IPS-20b (cell line): ENCODE data around the gene ASTN2.

Experiments
- H3K27ac ChIP-seq: one replicate; pipeline ENCODE4 v1.5.1; 2013; ENCODE audit warnings: low read length
- H3K27me3 ChIP-seq: 2 replicates; pipeline ENCODE4 v1.6.1; 2013; ENCODE audit warnings: mild to moderate bottlenecking, low read length, inconsistent platforms; ENCODE audit not compliant: insufficient read depth
- H3K36me3 ChIP-seq: 2 replicates; pipeline ENCODE4 v1.6.1; 2013; ENCODE audit warnings: low read depth, mild to moderate bottlenecking, inconsistent platforms, low read length, moderate library complexity; ENCODE audit not compliant: insufficient read depth
- H3K4me1 ChIP-seq: 2 replicates; pipeline ENCODE4 v1.6.1; 2013; ENCODE audit warnings: mild to moderate bottlenecking, control low read depth, inconsistent platforms, low read length, moderate library complexity; ENCODE audit not compliant: insufficient read depth
- H3K4me3 ChIP-seq: 2 replicates; pipeline ENCODE4 v1.5.1; 2013; ENCODE audit warnings: mild to moderate bottlenecking, low read length, inconsistent platforms
- H3K9ac ChIP-seq: 2 replicates; pipeline ENCODE4 v1.6.1; 2013; ENCODE audit warnings: low read depth, mild to moderate bottlenecking, inconsistent platforms, low read length, moderate library complexity
- H3K9me3 ChIP-seq: 2 replicates; pipeline ENCODE4 v1.6.1; 2013; ENCODE audit warnings: mild to moderate bottlenecking, low read depth, low read length, inconsistent platforms; ENCODE audit not compliant: insufficient read depth

Gene ASTN2

DNA sequence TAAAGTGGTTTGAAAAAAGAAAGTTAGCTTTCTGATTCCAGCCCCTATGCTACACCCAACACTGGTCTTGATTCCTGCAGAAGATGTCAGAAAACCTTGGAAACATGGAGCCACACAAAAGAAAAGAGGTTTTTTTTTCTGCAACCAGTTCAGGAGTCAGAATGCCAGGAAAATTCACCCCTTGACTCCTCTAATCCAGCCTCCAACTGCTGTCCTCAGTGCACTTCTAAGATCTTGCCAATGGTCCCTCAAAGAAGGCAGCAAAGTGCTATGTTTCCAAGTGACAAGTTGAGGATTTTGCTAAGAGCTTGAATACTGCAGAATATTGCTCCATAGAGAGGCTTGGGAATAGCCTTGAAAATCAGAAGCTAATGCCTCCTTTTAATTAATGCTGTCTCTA is 617.6 kb downstream of the ASTN2 start:
- no peak overlapping the region for H3K4me3 ChIP-seq
- H3K27ac ChIP-seq = no peak overlapping the region
- no peaks in the 10 kb centered on the region for H3K36me3 ChIP-seq
- no peaks in the 10 kb centered on the region for H3K27me3 ChIP-seq
- no peak overlapping the region for H3K9ac ChIP-seq
- no peaks in the 10 kb centered on the region for H3K9me3 ChIP-seq
- peaks cover 16% of the 10 kb centered on the region; the same call in 1 of the 2 replicates for H3K4me1 ChIP-seq

DNA sequence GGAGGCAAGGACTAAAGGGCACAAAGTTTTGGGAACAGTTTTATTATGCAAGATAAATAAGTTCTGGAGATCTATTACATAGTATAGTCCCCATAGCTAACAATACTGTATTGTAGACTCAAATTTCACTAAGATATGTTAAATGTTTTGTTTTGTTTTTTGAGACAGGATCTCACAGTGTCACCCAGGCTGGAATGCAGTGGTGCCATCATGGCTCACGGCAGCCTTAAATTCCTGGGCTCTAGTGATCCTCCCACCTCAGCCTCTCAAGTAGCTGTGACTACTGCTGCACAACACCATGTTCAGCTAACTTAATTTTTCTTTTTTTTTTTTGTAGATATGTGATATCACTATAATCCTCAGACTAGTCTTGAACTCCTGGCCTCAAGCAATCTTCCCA is 618.2 kb downstream of the ASTN2 start:
- H3K4me1 ChIP-seq = peaks cover 16% of the 10 kb centered on the region; the same call in 1 of the 2 replicates
- no peak overlapping the region for H3K27ac ChIP-seq
- no peak overlapping the region for H3K9ac ChIP-seq
- no peak overlapping the region for H3K4me3 ChIP-seq
- H3K9me3 ChIP-seq = no peaks in the 10 kb centered on the region
- H3K27me3 ChIP-seq = no peaks in the 10 kb centered on the region
- no peaks in the 10 kb centered on the region for H3K36me3 ChIP-seq

DNA sequence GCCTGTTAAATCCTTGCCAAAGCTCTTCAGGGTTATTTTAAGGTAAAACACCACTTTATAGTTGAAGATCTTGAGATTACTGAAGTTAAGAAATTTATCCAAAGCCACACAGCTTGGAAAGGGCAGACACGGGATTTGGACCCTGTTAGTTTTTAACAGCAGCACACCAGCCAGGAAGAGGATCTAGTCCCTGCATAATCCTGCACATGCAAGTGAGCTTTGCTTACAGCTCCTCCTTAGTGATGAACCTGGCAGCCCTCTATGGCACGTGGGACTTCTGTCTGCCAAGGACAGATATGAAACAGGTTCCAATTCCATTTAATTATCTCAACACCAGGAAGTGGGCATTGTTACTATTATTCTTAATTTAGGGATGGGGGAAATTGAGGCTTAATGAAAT is 619.0 kb downstream of the ASTN2 start:
- no peak overlapping the region for H3K9ac ChIP-seq
- no peak overlapping the region for H3K27ac ChIP-seq
- H3K4me3 ChIP-seq = no peak overlapping the region
- no peaks in the 10 kb centered on the region for H3K9me3 ChIP-seq
- peaks cover 15% of the 10 kb centered on the region; the same call in 1 of the 2 replicates for H3K4me1 ChIP-seq
- H3K36me3 ChIP-seq = no peaks in the 10 kb centered on the region
- H3K27me3 ChIP-seq = no peaks in the 10 kb centered on the region

DNA sequence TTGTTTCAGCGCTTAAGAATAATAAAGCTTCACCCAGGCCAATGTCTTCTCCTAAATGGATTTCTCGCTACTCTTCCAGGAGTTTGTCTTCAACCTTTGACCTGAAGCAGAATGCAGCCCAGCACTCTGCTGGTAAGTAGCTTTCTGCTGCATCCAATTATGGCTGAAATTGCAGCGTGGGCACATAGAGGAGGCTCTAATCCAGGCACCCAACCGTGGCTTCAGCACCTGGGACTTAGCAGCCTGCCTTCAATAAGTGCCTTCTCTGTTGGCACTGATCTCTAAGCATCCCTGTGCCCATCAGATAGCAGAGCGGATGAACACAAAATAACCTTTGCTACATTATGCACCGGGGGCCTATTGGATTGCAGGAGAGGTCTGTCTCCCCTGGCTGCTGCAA is 622.6 kb downstream of the ASTN2 start:
- peaks cover 9% of the 10 kb centered on the region; the same call in 1 of the 2 replicates for H3K4me1 ChIP-seq
- H3K36me3 ChIP-seq = no peaks in the 10 kb centered on the region
- no peak overlapping the region for H3K27ac ChIP-seq
- H3K9me3 ChIP-seq = no peaks in the 10 kb centered on the region
- H3K27me3 ChIP-seq = no peaks in the 10 kb centered on the region
- H3K4me3 ChIP-seq = no peak overlapping the region
- H3K9ac ChIP-seq = no peak overlapping the region

DNA sequence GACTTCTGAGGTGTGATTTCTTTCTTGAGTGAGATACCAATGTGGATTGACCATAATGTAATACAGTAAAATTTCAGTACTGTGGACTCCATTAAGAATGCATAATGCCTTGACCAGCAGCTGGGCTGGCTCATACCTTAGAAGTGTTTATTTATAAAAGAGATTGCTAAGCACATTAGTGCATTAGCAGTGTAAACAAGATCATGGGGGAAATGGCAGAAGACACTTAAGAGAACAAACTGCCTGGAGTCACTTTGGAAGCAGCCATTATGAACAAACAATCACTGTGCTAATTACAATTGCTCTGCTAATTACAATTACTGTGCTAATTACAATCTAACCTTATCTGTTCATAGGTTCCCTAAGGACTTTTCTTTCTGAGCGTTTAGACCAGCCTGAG is 623.5 kb downstream of the ASTN2 start:
- Histone ChIP-seq H3K36me3 (no peaks in the 10 kb centered on the region), H3K27ac (no peak overlapping the region), H3K4me3 (no peak overlapping the region), H3K9ac (no peak overlapping the region), H3K27me3 (no peaks in the 10 kb centered on the region), H3K4me1 (peaks cover 8% of the 10 kb centered on the region; the same call in 1 of the 2 replicates), H3K9me3 (no peaks in the 10 kb centered on the region)

DNA sequence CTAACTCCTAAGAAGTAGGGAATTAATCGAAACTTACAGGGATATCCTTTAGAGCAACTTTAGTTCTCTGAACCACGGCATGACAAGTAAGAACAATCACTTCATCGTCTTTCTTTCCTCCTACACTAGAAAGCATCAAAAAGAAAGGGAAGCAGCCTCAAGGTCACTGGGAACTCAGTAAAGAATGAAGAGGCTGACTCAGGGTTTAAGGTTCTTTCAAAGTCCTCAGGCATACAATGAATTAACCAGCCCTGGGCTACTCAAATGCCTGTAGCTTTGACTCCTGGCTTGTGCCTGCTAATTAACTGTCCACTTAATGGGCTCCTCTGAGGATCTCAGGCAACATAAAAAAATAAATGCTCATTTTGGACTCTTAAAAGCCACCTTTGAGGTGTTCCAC is 625.8 kb downstream of the ASTN2 start:
- no peaks in the 10 kb centered on the region for H3K9me3 ChIP-seq
- no peaks in the 10 kb centered on the region for H3K36me3 ChIP-seq
- H3K27ac ChIP-seq = no peak overlapping the region
- no peak overlapping the region for H3K4me3 ChIP-seq
- H3K27me3 ChIP-seq = no peaks in the 10 kb centered on the region
- peaks cover 5% of the 10 kb centered on the region; the same call in 1 of the 2 replicates for H3K4me1 ChIP-seq
- no peak overlapping the region for H3K9ac ChIP-seq

DNA sequence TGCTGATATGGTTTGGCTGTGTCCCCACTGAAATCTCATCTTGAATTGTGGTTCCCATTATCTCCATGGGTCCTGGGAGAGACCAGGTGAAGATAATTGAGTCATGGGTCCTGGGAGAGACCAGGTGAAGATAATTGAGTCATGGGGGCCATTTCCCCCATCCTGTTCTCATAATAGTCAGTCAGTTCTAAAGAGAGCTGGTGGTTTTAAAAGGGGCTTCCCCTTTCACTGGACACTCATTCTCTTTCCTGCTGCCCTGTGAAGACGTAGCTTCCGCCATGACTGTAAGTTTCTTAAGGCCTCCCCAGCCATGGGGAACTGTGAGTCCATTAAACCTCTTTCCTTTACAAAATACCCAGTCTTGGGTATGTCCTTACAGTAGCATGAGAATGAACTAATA is 628.1 kb downstream of the ASTN2 start:
- peaks cover 5% of the 10 kb centered on the region; the same call in 1 of the 2 replicates for H3K4me1 ChIP-seq
- no peaks in the 10 kb centered on the region for H3K9me3 ChIP-seq
- no peak overlapping the region for H3K9ac ChIP-seq
- H3K27me3 ChIP-seq = no peaks in the 10 kb centered on the region
- H3K27ac ChIP-seq = no peak overlapping the region
- no peak overlapping the region for H3K4me3 ChIP-seq
- no peaks in the 10 kb centered on the region for H3K36me3 ChIP-seq

DNA sequence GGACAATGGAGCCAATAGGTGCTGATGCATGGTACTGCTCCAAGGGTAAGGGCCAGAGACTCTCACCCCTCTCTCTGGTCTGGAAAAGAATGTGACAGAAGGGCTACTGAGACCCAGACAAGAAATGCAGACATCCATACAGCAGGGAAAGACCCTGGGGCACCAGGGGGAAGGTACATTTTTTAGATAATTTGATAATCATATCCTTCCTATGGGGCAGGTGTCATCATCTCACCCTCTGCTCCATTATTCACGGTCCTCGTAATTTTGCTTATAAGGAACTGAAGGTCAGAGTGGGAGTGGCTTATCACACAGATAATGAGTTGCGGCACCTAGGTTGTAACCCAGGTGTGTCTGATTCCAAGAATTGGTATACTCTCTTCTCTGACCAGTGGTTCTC is 637.7 kb downstream of the ASTN2 start:
- Histone ChIP-seq H3K9me3 (no peaks in the 10 kb centered on the region), H3K4me1 (peaks cover 3% of the 10 kb centered on the region; the same call in 1 of the 2 replicates), H3K4me3 (no peak overlapping the region), H3K27ac (no peak overlapping the region), H3K9ac (no peak overlapping the region), H3K27me3 (no peaks in the 10 kb centered on the region), H3K36me3 (no peaks in the 10 kb centered on the region)

DNA sequence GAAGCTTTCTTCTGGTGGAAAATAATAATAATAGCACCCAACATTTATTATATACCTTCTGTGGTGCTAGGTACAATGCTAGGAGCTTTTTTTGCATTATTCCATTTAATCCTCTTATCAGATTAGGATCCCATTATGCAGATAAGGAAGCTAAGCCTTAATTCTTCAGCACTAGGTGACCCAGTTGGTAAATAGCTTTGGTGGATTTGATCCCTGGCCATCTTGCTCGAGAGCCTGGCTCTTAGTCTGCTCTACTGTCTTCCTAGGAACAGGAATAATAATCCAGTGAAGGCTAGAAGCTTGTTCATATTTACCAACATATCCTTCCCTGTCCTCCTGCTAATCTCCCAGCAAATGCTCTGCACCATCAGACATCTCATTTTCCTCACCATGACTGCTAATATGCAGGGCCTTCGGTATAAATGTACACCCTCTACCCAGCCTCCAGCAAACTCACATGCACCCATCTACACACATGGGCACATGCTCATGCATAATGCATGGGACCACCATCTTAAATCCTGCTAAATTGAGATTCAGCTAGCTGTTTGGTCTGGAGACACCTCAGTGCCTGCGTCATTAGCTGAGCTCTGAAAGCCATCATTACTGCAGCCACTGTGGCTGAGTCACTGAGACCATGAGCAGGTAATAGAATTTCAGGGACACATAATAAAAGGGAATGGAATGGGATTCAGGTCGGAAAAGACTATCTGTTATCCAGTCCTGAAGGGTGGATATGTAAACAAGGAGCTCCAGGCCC is 640.3 kb downstream of the ASTN2 start:
- Histone ChIP-seq H3K27me3 (no peaks in the 10 kb centered on the region), H3K27ac (no peak overlapping the region), H3K9me3 (no peaks in the 10 kb centered on the region), H3K9ac (no peak overlapping the region), H3K4me3 (no peak overlapping the region), H3K36me3 (no peaks in the 10 kb centered on the region), H3K4me1 (no peaks in the 10 kb centered on the region)

DNA sequence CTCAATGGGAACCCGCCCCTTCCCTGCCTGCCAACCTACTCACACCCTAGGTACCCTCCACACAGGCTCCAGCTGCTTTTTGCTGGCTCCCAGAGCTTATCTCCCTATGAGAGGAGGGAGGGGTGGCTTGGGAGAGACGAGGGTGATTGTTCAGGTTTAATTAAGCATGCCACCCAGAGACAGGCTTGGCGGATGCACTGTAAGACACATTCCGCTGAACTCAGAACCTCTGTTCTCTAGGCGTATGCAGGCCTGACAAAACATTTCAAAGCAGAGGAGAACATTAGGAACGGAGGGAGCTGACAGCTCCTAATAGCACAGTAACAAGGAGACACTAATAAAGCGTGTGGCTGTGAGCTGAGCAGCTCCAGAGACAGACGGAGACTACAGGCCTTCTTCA is 647.6 kb downstream of the ASTN2 start:
- no peak overlapping the region for H3K27ac ChIP-seq
- no peaks in the 10 kb centered on the region for H3K27me3 ChIP-seq
- H3K4me3 ChIP-seq = no peak overlapping the region
- no peaks in the 10 kb centered on the region for H3K4me1 ChIP-seq
- no peaks in the 10 kb centered on the region for H3K36me3 ChIP-seq
- H3K9ac ChIP-seq = no peak overlapping the region
- H3K9me3 ChIP-seq = no peaks in the 10 kb centered on the region

DNA sequence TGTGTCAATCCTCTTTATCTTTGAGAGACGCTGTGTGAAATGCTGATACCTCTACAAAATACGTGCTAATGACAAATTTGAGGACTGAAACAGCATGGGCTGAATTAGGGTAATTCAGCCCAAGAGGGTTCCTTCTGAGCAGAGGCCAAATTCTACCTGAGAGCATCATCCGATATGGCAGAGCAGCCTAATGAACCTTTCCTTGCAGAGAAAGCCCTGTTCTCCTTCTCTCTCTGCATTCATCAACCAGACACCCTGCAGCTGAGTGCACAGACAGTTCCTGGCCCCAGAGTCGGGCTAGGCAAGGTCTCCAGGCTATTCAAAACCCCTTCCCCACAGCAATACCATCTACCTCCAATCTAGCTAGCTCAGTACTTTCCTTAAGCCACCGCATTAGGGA is 649.8 kb downstream of the ASTN2 start:
- H3K4me3 ChIP-seq = no peak overlapping the region
- no peaks in the 10 kb centered on the region for H3K9me3 ChIP-seq
- no peak overlapping the region for H3K9ac ChIP-seq
- no peak overlapping the region for H3K27ac ChIP-seq
- no peaks in the 10 kb centered on the region for H3K36me3 ChIP-seq
- H3K27me3 ChIP-seq = no peaks in the 10 kb centered on the region
- H3K4me1 ChIP-seq = no peaks in the 10 kb centered on the region

DNA sequence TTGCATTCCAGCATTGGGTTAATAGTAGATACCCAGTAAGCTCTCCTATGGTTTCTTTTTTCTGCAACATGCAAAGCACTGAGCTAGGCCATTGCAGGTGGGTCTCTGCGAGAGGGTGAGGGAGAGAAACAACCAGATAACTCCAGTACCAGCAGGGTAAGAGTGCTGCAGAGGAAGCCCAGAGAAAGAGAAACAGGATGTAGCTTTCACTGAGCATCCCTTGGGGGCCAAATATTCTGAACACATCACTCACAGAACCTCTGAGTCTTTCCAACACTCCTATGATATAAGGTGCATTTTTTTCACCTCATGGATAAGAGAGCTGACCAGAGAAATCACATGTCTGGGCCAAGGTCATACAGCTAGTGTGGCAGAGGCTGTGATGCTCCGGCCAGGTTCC is 651.1 kb downstream of the ASTN2 start:
- H3K27me3 ChIP-seq = no peaks in the 10 kb centered on the region
- H3K4me3 ChIP-seq = no peak overlapping the region
- no peaks in the 10 kb centered on the region for H3K4me1 ChIP-seq
- no peak overlapping the region for H3K27ac ChIP-seq
- H3K9me3 ChIP-seq = no peaks in the 10 kb centered on the region
- H3K9ac ChIP-seq = no peak overlapping the region
- H3K36me3 ChIP-seq = no peaks in the 10 kb centered on the region
